Loucy (cell line): ENCODE data around the gene IQCH.

Experiments used
- EZH2phosphoT487 ChIP-seq: fragments of 200-600 bp; IDR thresholded peaks from 2 replicates; pipeline ENCODE4 v1.6.1; 2018; ENCODE audit warnings: antibody characterized with exemption, mild to moderate bottlenecking, moderate library complexity, borderline replicate concordance
- TF ChIP-seq, protein P1 (sequence below): fragments of 200-600 bp; sonication (generic); conservative IDR thresholded peaks from 2 replicates; pipeline ENCODE4 v1.5.1; 2014; ENCODE audit warnings: mild to moderate bottlenecking, antibody characterized with exemption, low read length

DNA sequence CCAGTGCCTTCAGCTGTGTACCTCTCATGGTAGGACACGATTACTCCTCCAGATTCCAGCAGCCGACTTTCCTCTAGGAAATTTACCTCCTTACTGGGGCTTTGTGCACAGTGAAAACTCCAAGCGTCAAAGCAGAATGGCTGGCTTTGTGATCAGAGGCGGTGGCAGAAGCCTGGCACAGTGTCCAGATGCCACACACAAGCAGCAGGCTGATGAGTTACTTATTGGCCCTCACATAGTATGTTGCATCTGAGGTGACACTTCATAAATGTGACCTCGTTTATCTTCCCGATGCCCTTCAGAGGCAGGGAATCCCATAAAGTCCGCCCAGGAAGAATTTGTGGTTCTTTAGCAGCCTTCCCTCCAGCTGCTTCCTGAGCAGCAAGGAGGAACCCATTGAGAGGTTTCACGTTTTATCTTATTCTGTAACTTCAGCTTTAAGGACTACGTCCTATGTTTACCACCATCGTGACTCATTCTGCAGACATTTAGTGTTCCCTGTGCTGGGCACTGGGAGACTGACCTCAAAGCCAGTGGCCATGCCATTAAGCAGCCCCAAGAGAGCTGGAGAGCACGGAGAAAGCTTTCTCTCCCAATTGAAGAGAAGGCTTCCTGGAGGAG, 159.3 kb downstream of the IQCH start:
- TF ChIP-seq, protein P1, sequence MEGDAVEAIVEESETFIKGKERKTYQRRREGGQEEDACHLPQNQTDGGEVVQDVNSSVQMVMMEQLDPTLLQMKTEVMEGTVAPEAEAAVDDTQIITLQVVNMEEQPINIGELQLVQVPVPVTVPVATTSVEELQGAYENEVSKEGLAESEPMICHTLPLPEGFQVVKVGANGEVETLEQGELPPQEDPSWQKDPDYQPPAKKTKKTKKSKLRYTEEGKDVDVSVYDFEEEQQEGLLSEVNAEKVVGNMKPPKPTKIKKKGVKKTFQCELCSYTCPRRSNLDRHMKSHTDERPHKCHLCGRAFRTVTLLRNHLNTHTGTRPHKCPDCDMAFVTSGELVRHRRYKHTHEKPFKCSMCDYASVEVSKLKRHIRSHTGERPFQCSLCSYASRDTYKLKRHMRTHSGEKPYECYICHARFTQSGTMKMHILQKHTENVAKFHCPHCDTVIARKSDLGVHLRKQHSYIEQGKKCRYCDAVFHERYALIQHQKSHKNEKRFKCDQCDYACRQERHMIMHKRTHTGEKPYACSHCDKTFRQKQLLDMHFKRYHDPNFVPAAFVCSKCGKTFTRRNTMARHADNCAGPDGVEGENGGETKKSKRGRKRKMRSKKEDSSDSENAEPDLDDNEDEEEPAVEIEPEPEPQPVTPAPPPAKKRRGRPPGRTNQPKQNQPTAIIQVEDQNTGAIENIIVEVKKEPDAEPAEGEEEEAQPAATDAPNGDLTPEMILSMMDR = no peak
- no peak for TF ChIP-seq EZH2phosphoT487
